Epithelial cell of prostate (primary cell): Measurements from ENCODE around the gene SLC38A8.

Experiments
- DNase-seq: peaks from one replicate; pipeline ENCODE4 v3.0.0-alpha.2; 2011; ENCODE audit warnings: low read depth, low spot score
- H3K27ac ChIP-seq: fragments of 450-650 bp; 2 replicates; pipeline ENCODE4 v1.5.1; 2017; ENCODE audit warnings: mild to moderate bottlenecking

Gene SLC38A8

GRCh38 chr16:84033251-84034195 lies 9.1 kb downstream of the SLC38A8 start:
- no peak overlapping the region for H3K27ac ChIP-seq
- no peak for DNase-seq

DNA sequence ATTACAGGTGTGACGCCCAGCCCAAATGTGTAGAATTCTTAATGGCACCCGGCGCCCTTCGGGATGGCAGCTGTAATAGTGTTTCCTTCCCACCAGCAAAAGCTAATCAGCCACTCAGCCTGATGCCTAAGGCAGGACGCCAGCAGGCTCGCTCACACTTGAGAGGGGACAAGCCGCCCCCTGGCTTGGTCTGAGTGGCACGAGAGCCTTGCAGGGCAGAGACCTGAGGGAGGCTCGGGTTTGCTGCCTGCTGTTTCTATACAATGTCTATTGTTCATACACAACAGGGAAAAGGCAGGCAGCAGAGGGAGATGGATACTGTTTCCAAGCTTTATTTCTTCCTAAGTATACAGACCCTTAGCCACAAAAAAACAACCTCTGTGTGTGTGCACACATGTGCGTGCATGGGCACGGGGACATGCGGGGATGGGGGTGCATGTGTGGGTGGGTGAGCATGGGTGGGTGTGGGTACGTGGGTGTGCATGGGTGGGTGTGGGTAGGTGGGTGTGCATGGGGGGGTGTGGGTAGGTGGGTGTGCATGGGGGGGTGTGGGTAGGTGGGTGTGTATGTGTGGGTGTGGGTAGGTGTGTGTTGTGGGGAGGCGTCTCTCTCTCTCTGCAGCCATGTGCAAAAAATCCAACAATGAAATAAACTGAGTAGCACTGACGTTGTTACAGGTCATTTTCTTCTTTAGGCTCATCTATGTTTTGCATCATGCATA lies 10.0 kb downstream of the SLC38A8 start:
- H3K27ac ChIP-seq, result no peak overlapping the region
- no peak for DNase-seq

DNA sequence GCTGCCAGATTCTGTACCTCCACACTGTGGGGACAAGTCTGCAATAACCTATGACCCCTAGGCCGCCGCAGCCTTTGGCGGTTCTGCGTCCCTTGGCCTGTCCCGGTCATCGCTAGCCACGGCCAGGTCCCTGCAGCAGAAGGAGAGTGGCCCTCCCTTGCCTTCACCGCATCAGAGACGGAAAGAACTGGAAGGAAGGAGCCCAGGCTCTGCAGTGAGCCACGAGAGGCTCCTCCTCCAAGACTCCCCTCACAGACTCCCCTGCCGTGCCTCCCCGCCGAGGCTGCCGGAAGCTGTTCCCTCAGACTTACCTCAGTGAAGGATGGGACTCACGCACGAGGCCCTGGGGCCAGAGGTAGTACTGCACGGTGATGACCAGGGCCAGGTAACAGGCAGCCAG lies 11.0 kb downstream of the SLC38A8 start:
- H3K27ac ChIP-seq, result no peak overlapping the region
- DNase-seq, result no peak

GRCh38 chr16:84029297-84030047 lies 13.1 kb downstream of the SLC38A8 start:
- no peak for DNase-seq
- no peak overlapping the region for H3K27ac ChIP-seq

- no peak overlapping the region for H3K27ac ChIP-seq
These were observed 15.0 kb downstream of the SLC38A8 start for GRCh38 chr16:84027625-84028024.

GRCh38 chr16:84026606-84027005 lies 16.0 kb downstream of the SLC38A8 start:
- H3K27ac ChIP-seq, result no peak overlapping the region
- no peak for DNase-seq

More at GRCh38 chr16:84027625-84028024, 15.0 kb downstream of the SLC38A8 start:
- no peak for DNase-seq

DNA sequence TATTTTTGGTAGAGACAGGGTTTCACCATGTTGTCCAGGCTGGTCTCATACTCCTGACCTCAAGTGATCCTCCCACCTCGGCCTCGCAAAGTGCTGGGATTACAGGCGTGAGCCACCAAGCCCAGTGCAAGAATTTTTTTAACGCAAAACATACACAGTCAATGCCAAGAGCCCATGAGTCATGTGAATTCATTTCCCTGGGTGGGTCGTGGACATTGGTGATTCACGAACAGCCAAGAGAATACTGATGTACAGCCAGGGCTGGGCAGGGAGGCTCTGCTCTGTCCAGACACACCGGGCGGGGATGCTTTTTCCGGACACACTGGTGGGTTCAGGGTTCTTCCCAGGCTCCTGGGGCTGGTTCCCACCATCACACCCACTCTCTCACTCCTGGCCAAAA lies 17.7 kb downstream of the SLC38A8 start:
- H3K27ac ChIP-seq, result peak overlapping the region; percentile 41
- peak; percentile 79 for DNase-seq

DNA sequence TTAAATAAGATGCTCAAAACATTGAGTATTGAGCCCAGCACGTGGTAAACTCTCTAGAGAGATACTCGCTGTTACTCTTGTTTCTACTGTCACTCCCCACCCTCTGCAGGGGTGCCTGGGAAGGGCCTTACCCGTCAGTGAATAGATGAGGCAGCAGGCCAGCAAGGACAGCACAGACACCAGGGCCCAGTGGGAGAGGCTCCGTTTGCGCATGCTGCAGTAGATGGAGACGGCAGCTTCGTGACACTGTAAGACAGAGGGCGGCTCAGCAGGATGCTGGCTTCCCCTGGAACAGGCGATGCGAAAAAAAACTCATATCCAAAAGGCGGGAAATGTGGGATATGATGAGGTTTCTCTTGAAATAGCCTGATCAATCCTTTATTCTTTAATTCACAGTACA lies 20.0 kb downstream of the SLC38A8 start:
- no peak overlapping the region for H3K27ac ChIP-seq
- no peak for DNase-seq

GRCh38 chr16:84021488-84021887 lies 21.1 kb downstream of the SLC38A8 start:
- no peak for DNase-seq
- no peak overlapping the region for H3K27ac ChIP-seq

DNA sequence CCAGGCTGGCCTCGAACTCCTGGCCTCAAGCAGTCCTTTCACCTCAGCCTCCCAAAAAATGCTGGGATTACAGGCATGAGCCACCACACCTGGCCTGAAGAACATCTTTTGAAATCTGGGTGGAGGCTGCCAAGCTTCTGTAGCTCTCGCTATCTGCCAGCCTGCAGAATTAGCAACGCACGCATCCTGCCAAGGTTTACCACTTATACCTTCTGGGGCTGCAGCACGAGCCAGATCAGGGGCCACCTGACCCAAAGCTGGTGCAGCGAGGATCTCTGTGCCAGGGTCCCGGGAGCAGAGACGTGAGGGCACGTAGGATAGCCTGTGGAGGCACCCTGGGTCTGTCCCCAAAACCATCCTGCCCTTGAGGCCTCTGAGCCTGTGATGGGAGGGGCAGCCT lies 22.2 kb downstream of the SLC38A8 start:
- DNase-seq, result no peak
- H3K27ac ChIP-seq, result no peak overlapping the region

- no peak overlapping the region for H3K27ac ChIP-seq
- DNase-seq, result no peak
These were observed 23.9 kb downstream of the SLC38A8 start for GRCh38 chr16:84018710-84019109.

- no peak overlapping the region for H3K27ac ChIP-seq
- no peak for DNase-seq
These were observed 26.1 kb downstream of the SLC38A8 start for GRCh38 chr16:84016477-84016876.

- DNase-seq, result no peak
- no peak overlapping the region for H3K27ac ChIP-seq
These were observed 27.2 kb downstream of the SLC38A8 start for GRCh38 chr16:84015399-84015798.

GRCh38 chr16:84014570-84015327 lies 27.8 kb downstream of the SLC38A8 start:
- no peak overlapping the region for H3K27ac ChIP-seq
- DNase-seq, result no peak

- DNase-seq, result peak; percentile 97
- no peak overlapping the region for H3K27ac ChIP-seq
These were observed 28.6 kb downstream of the SLC38A8 start for GRCh38 chr16:84013787-84014569.

DNA sequence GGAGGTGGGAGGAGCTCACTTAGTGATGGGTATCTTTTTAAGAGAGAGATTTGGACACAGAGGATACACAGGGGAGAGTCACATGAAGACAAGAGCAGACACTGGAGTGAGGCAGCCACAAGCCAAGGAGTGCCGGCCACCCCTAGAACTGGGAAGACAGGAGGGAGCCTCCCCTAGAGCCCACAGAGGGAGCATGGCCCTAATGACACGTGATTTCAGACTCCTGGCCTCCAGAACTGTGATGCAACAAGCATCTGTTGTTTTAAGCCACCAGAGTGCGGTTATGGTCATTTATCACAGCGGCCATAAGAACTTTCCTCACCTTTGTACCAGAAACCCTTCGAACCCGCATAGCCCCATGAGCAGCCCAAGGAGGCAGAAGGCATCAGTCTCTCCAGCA lies 33.3 kb downstream of the SLC38A8 start:
- no peak overlapping the region for H3K27ac ChIP-seq
- DNase-seq, result no peak

GRCh38 chr16:84007965-84008364 lies 34.6 kb downstream of the SLC38A8 start:
- H3K27ac ChIP-seq, result no peak overlapping the region
- no peak for DNase-seq

DNA sequence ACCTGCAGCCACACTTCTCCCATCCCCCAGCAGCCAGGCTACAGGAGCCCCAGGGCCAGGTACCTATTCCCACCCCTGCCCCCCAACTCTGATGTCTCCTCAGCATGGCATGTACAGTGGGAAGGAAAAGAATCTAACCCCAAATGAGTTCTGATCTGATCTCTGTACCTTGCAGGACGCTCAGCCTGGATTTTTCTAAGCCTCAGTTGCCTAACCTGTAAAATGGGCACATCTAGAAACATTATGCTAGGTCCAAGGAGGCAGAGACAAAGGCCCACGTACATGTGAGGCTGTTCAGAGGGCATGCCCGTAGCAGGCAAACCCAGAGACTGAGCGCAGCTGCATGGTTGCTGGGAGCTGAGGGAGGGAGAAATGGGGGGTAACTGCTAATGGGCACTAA lies 35.1 kb downstream of the SLC38A8 start:
- DNase-seq, result no peak
- H3K27ac ChIP-seq, result no peak overlapping the region

GRCh38 chr16:84005391-84005790 lies 37.2 kb downstream of the SLC38A8 start:
- no peak overlapping the region for H3K27ac ChIP-seq
- DNase-seq, result no peak
